Measurements from ENCODE around the gene FLT3. TPM values are rescaled to one million over a fixed set of nuclear protein-coding genes. Genes with fewer than 3 reads are reported as not detected.

Gene FLT3
- total and polyA plus RNA-seq, 2 of the 13 experiments (the other 11 are each of a cell fraction or from before 2014, with no cell fraction given) = not detected

DNA sequence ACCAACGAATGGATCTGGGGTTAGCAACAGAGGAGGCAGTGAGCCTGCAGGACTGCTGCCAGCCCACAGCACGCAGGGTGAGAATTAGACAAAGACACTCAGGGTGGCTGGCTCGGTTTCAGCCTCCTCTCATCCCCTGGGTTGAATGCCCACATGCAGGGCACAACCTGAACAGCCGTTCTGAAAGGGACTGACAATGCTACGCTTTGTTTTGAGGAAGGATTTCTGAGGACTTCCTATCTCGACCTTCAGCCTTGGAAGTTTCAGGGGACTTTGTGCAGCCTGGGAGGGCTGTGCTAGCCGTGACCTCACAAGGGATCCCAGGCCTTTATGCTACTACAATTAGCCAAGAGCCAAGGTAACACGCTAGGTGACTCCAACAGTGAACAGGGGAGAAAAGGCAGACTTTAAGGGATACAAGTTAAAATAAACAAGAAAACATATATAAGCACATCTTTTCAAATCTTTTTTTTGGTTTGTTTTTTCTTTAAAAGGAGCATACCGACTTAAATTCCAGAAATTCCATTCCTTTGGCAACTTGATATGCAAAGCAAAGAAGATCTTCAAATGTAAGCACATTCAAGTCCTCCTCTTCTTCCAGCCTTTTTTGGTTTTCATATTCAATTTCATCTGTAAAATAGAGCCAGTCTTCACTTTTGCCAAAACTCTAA, 77.4 kb downstream of the FLT3 start (continued):
- TF ChIP-seq NONO (IDR thresholded peaks at IDR 0.05) (no peak), NONO (CRISPR knock-in tag; conservative IDR thresholded peaks at IDR 0.05) (0 out of 2 replicates have a peak, but pooled peaks have one; percentile 22), ZNF720 (CRISPR knock-in tag; IDR thresholded peaks at IDR 0.05) (no peak), ZBTB3 (CRISPR knock-in tag; IDR thresholded peaks at IDR 0.05; ENCODE audit: borderline replicate concordance, low read depth) (0 out of 2 replicates have a peak, but pooled peaks have one; percentile 24), TFDP2 (CRISPR knock-in tag; IDR thresholded peaks at IDR 0.05) (0 out of 2 replicates have a peak, but pooled peaks have one; percentile 8), PAXIP1 (CRISPR knock-in tag; conservative IDR thresholded peaks at IDR 0.05) (peak; percentile 27; the same call in 1 of the 2 replicates), ZNF687 (CRISPR knock-in tag; IDR thresholded peaks at IDR 0.05) (peak; percentile 29; the same call in 1 of the 2 replicates), NCOR1 (IDR thresholded peaks at IDR 0.05; ENCODE audit: borderline replicate concordance, low read length) (peak; percentile 35; the same call in 1 of the 2 replicates), ATM (IDR thresholded peaks at IDR 0.05; ENCODE audit: borderline replicate concordance) (no peak), HNRNPL (IDR thresholded peaks at IDR 0.05; ENCODE audit: low read depth, low read length) (peak; percentile 71; the same call in 1 of the 2 replicates), PHF8 (CRISPR knock-in tag; IDR thresholded peaks at IDR 0.05) (0 out of 2 replicates have a peak, but pooled peaks have one; percentile 19)
- TF ChIP-seq, protein P1, sequence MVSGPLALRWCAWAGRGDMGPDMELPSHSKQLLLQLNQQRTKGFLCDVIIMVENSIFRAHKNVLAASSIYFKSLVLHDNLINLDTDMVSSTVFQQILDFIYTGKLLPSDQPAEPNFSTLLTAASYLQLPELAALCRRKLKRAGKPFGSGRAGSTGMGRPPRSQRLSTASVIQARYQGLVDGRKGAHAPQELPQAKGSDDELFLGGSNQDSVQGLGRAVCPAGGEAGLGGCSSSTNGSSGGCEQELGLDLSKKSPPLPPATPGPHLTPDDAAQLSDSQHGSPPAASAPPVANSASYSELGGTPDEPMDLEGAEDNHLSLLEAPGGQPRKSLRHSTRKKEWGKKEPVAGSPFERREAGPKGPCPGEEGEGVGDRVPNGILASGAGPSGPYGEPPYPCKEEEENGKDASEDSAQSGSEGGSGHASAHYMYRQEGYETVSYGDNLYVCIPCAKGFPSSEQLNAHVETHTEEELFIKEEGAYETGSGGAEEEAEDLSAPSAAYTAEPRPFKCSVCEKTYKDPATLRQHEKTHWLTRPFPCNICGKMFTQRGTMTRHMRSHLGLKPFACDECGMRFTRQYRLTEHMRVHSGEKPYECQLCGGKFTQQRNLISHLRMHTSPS (CRISPR knock-in tag; IDR thresholded peaks at IDR 0.05; ENCODE audit: low read depth) = peak; percentile 55; the same call in 1 of the 2 replicates
- TF ChIP-seq, protein P2, sequence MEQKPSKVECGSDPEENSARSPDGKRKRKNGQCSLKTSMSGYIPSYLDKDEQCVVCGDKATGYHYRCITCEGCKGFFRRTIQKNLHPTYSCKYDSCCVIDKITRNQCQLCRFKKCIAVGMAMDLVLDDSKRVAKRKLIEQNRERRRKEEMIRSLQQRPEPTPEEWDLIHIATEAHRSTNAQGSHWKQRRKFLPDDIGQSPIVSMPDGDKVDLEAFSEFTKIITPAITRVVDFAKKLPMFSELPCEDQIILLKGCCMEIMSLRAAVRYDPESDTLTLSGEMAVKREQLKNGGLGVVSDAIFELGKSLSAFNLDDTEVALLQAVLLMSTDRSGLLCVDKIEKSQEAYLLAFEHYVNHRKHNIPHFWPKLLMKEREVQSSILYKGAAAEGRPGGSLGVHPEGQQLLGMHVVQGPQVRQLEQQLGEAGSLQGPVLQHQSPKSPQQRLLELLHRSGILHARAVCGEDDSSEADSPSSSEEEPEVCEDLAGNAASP (CRISPR knock-in tag; IDR thresholded peaks at IDR 0.05; ENCODE audit: borderline replicate concordance) = peak; percentile 62; the same call in 1 of the 2 replicates
